ENCODE measurements around the gene NDUFS5. TPM values are rescaled to one million over a fixed set of nuclear protein-coding genes. Genes with fewer than 3 reads are reported as not detected.
A peak's percentile ranks its signal among the peaks of the same experiment; 100 is the strongest.

Gene NDUFS5
- polyA plus RNA-seq, 2 of the 4 experiments (the other 2 are of a cell fraction): 540 to 711 TPM

DNA sequence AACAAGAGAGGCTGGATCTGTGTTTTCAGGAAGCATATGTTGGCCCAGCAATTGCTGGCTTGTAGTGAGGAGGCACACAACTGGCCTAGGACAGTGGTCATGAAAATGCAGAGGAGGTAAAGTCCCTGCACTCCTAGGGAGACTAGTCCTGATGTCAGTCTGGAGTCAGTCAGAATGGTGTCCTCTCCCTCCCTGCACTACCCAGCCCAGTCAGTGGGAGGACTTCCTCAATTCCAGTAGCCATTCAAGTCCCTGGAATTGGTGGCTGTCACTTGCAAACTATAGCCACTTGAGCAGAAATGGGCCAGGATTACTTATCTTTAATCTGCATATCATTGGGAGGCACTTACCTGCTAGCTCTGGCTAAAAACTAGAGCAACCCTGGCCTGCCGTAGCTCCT is 18.6 kb downstream of the NDUFS5 start:
- no peak overlapping the region for H3K4me2 ChIP-seq
- 100% methylated on average over 1 of the region's 1 CpG for WGBS (ENCODE audit: missing lambda C conversion rate)
- H3K9me3 ChIP-seq: no peaks in the 10 kb centered on the region
- FAIRE-seq: no peak
- H3K4me3 ChIP-seq: no peak overlapping the region
- POLR2A ChIA-PET: no interaction called here
- TF ChIP-seq CEBPB (IDR thresholded peaks at IDR 0.05): no peak
- no peak for TF ChIP-seq POLR2AphosphoS2 (conservative IDR thresholded peaks at IDR 0.05; ENCODE audit: low read length)
- TF ChIP-seq RNF2 (IDR thresholded peaks at IDR 0.05; ENCODE audit: borderline replicate concordance, low read depth): no peak
- TF ChIP-seq KDM5A (IDR thresholded peaks at IDR 0.05): no peak
- TF ChIP-seq, protein P1, sequence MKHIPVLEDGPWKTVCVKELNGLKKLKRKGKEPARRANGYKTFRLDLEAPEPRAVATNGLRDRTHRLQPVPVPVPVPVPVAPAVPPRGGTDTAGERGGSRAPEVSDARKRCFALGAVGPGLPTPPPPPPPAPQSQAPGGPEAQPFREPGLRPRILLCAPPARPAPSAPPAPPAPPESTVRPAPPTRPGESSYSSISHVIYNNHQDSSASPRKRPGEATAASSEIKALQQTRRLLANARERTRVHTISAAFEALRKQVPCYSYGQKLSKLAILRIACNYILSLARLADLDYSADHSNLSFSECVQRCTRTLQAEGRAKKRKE (CRISPR knock-in tag; IDR thresholded peaks at IDR 0.05; ENCODE audit: low read depth): no peak
- no peak for TF ChIP-seq CHD4 (IDR thresholded peaks at IDR 0.05; ENCODE audit: borderline replicate concordance)
- TF ChIP-seq, protein P2, sequence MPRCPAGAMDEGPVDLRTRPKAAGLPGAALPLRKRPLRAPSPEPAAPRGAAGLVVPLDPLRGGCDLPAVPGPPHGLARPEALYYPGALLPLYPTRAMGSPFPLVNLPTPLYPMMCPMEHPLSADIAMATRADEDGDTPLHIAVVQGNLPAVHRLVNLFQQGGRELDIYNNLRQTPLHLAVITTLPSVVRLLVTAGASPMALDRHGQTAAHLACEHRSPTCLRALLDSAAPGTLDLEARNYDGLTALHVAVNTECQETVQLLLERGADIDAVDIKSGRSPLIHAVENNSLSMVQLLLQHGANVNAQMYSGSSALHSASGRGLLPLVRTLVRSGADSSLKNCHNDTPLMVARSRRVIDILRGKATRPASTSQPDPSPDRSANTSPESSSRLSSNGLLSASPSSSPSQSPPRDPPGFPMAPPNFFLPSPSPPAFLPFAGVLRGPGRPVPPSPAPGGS (IDR thresholded peaks at IDR 0.05): no peak
- no peak for TF ChIP-seq SREBF2 (IDR thresholded peaks at IDR 0.05)
- peaks cover 5% of the 10 kb centered on the region; the same call in 1 of the 3 replicates for H3K4me1 ChIP-seq
- H3K27ac ChIP-seq: no peak overlapping the region
- no peak for DNase-seq (ENCODE audit: low read depth in 1 of 2, low spot score in 1 of 2)
- peak; percentile 60 to 76 for ATAC-seq
- CTCF ChIA-PET: interaction anchor here (0.6 kb wide), 1 partner anchor 641 kb away, joined by 3 read pairs; no protein-coding TSS in a partner anchor

DNA sequence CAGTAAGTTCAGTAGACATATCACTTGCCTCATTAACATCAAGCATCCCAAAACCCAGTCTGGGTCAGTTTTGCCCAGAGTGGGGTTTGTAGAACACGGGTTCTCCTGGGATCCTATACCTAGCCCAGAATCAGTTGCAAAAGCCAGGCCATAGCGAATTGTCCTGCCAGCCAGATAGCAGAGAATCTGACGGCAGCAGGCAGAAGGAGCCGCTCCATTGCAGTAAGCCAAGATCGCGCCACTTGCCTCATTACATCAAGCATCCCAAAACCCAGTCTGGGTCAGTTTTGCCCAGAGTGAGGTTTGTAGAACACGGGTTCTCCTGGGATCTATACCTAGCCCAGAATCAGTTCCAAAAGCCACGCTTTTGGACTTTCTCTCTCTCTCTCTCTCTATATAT is 19.1 kb downstream of the NDUFS5 start:
- Histone ChIP-seq H3K27ac (no peak overlapping the region), H3K9me3 (no peaks in the 10 kb centered on the region), H3K4me1 (peaks cover 5% of the 10 kb centered on the region; the same call in 1 of the 3 replicates), H3K4me2 (no peak overlapping the region), H3K4me3 (no peak overlapping the region)
- ATAC-seq (no peak; a peak in 1 of 6 replicates), FAIRE-seq (no peak), DNase-seq (ENCODE audit: low read depth in 1 of 2, low spot score in 1 of 2) (no peak)
- TF ChIP-seq RNF2 (IDR thresholded peaks at IDR 0.05; ENCODE audit: borderline replicate concordance, low read depth): no peak
- POLR2A ChIA-PET: no interaction called here
- 73% methylated on average over 8 of the region's 8 CpGs for WGBS (ENCODE audit: missing lambda C conversion rate)
- CTCF ChIA-PET: interaction anchor here (0.6 kb wide), 1 partner anchor 641 kb away, joined by 3 read pairs; no protein-coding TSS in a partner anchor

DNA sequence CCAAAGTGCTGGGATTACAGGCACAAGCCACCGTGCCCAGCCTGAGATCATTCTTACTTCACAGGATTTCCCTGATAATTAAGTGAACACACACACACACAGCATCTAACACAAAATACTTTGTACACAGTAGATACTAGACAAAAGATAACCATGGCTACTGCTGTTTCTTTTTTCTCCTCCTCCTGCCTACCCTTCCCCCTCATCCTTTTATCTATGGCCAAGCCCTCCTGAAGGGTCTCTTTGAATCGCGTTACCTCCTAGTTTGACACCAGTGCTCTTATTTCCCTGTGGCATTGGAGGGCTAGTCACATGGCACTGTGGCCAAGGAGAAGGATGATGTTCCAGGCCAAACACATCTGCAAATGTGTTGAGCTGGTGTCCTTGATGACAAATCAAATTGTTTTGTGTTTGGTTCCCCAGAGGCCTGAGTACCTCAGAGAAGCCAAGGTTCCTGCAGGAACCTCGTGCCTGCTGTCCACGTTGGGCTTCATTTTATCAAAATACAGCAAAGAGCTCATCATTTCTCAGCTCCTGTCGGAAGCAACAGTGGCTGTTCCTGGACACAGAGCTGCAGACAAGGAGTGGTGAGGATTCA is 20.6 kb downstream of the NDUFS5 start:
- ChIA-PET POLR2A (interaction anchor here (0.5 kb wide), 1 partner anchor 40 kb away, joined by 3 read pairs; no protein-coding TSS in a partner anchor), CTCF (interaction anchor here (0.9 kb wide), 1 partner anchor 45 kb away, joined by 3 read pairs; no protein-coding TSS in a partner anchor)
- Histone ChIP-seq H3K9me3 (no peaks in the 10 kb centered on the region), H3K27ac (peak overlapping the region in 1 of 2 experiments; percentile 49; a peak in 2 of 6 replicates), H3K4me1 (peaks cover 5% of the 10 kb centered on the region; the same call in 1 of the 3 replicates), H3K4me2 (no peak overlapping the region), H3K4me3 (no peak overlapping the region)
- DNase-seq (ENCODE audit: low read depth in 1 of 2, low spot score in 1 of 2) (no peak), FAIRE-seq (no peak), ATAC-seq (no peak)
- 84% methylated on average over 6 of the region's 6 CpGs for WGBS (ENCODE audit: missing lambda C conversion rate)
- TF ChIP-seq SREBF2 (IDR thresholded peaks at IDR 0.05): no peak

DNA sequence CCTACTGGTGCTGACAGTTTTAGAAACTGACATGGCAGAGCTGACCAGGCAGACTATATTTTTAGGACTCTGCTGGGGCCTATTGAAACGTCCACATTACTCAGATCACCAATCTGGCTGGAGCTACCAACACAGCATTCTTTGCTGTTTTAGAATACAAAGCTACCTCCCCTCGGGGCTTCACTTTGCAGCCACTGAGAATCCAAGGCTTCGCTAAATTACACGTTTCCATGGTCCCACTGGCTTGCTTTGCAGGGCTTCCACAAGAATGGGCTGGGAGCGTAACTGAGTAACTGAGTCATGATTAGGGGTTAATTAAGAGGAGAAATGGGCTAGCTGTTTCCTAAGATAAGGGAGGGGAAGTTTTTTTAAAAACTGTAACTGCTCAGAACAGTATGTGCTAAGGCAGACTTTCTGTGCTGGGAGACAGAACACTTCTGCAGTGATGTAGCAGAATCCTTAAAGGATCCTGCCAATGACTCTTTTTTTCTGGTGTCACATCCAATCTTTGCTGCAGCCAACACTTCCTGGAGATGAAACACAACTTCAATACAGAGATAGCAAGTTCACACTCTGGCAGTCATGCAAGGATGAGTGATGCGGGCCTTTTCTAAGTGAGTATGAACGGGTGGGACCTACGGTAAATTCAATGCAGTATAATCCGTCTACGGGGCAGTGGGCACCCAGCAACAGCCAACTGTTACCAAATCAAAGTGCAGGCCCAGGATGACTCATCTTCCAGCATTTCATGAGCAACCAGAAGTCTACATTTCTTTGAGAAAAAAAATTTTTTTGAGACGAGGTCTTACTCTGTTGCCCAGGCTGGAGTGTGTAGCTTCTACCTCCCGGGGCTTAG is 21.5 kb downstream of the NDUFS5 start:
- ATAC-seq: peak; percentile 59 to 73; a peak in 5 of 6 replicates
- peaks cover 5% of the 10 kb centered on the region; the same call in 1 of the 3 replicates for H3K4me1 ChIP-seq
- no peak for FAIRE-seq
- TF ChIP-seq ZFP36 (IDR thresholded peaks at IDR 0.05; ENCODE audit: borderline replicate concordance, partially characterized antibody) (no peak), GATA3 (IDR thresholded peaks at IDR 0.05; ENCODE audit: borderline replicate concordance) (no peak), FOSL2 (IDR thresholded peaks at IDR 0.05) (no peak), FOSL2 (CRISPR knock-in tag; IDR thresholded peaks at IDR 0.05) (peak; percentile 51; the same call in 1 of the 2 replicates), RARB (CRISPR knock-in tag; IDR thresholded peaks at IDR 0.05) (no peak)
- no peak overlapping the region for H3K4me2 ChIP-seq
- H3K27ac ChIP-seq: peak overlapping the region in 1 of 2 experiments; percentile 49; a peak in 3 of 6 replicates
- no peak overlapping the region for H3K4me3 ChIP-seq
- CTCF ChIA-PET: interaction anchor here (0.9 to 1.2 kb wide), 2 partner anchors 45 to 55 kb away, joined by 3 read pairs; no protein-coding TSS in a partner anchor
- no peaks in the 10 kb centered on the region for H3K9me3 ChIP-seq
- POLR2A ChIA-PET: no interaction called here
- 64% methylated on average over 12 of the region's 12 CpGs for WGBS (ENCODE audit: missing lambda C conversion rate)
- peak in 1 of 2 experiments; percentile 53 for DNase-seq (ENCODE audit: low read depth in 1 of 2, low spot score in 1 of 2)
